ENCODE measurements around the gene ZBTB46. TPM values are rescaled to one million over a fixed set of nuclear protein-coding genes. Genes with fewer than 3 reads are reported as not detected.

ZBTB46 gene
- total RNA-seq, 2 donors from 2014 or later = 7.9 to 12.2 TPM

DNA sequence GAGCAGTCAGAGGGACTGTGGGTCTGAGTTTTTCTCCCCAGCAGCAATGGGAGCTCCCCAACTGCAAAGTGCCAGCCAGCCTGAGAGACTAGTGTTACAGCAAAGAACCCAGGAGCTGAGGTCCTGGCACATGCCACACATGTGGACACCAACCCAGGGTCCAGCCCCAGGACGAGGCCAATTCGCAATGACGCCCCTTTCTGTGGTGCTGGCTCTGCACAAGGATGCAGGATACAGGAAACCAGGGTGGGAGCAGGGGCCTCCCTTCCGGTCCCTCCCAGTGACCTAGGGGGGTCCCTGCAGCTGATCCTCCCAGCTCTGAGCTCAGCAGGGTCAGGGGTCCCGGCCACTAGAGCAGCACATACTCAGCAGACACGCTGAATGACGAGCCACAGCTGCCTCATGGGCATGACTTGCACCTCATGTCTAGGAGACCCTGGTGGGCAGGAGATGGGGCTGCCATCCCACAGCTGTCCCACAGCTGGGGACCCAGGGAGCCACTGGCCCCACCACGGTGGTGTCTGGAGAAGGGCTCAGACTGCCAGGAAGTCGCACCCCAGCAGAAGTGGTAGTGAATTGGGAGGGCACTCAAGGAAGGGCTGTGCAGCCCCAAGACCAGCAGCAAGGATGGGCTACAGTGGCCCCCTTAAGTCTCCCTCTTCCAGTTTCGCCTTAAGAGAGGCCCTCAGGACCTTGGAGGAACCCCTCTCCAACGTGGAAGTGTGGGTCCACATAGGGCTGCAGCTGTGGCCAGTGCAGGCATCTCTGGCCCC, 126.9 kb downstream of the ZBTB46 start:
- H3K4me3 ChIP-seq = no peak overlapping the region
- 87% methylated on average over 11 of the region's 11 CpGs for WGBS
- intact Hi-C loops (cut with DNase I) = no loop called here

DNA sequence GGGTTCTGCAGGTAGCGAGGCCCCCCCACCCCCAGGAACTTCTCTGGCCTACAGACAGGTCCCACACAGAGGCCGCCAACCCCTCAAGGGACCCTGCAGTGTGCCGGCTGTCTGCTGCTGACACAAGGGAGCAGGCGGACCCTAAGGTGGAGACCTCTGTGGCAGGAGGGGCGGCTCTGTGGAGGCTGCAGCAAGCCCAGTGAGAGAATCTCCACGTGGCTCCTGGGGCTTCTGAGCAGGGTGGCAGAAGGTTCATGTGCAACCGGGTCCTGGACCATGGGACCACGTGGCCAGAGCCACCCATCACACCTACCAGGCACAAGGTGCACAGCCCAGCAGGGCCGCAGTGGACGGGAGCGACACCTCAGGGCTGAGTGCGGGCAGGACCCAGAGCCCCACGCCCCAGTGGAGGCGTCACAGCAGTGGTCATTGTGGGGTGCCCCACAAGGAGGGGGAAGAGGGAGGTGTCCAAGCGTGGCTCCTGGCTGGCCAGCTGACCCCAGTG, 127.5 kb downstream of the ZBTB46 start:
- peaks cover 10% of the 10 kb centered on the region for H3K4me1 ChIP-seq (replicated peaks)
- H3K27me3 ChIP-seq (replicated peaks; ENCODE audit: insufficient read depth) = no peaks in the 10 kb centered on the region
- no peak overlapping the region for H3K4me3 ChIP-seq
- no peaks in the 10 kb centered on the region for H3K9me3 ChIP-seq
- no peak for DNase-seq (ENCODE audit: low spot score)
- intact Hi-C loops (cut with DNase I) = no loop called here
- peaks cover 0 to 23% of the 10 kb centered on the region in 2 donors for H3K36me3 ChIP-seq
- no peak overlapping the region for H3K27ac ChIP-seq
- TF ChIP-seq POLR2AphosphoS5 (IDR thresholded peaks at IDR 0.05) (no peak), POLR2A (IDR thresholded peaks at IDR 0.05) (no peak)
- TF ChIP-seq, protein P1, sequence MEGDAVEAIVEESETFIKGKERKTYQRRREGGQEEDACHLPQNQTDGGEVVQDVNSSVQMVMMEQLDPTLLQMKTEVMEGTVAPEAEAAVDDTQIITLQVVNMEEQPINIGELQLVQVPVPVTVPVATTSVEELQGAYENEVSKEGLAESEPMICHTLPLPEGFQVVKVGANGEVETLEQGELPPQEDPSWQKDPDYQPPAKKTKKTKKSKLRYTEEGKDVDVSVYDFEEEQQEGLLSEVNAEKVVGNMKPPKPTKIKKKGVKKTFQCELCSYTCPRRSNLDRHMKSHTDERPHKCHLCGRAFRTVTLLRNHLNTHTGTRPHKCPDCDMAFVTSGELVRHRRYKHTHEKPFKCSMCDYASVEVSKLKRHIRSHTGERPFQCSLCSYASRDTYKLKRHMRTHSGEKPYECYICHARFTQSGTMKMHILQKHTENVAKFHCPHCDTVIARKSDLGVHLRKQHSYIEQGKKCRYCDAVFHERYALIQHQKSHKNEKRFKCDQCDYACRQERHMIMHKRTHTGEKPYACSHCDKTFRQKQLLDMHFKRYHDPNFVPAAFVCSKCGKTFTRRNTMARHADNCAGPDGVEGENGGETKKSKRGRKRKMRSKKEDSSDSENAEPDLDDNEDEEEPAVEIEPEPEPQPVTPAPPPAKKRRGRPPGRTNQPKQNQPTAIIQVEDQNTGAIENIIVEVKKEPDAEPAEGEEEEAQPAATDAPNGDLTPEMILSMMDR (IDR thresholded peaks at IDR 0.05) = no peak
- 89% methylated on average over 14 of the region's 15 CpGs for WGBS

More for the DNA sequence above, 126.9 kb downstream of the ZBTB46 start:
- Histone ChIP-seq H3K4me1 (replicated peaks) (peaks cover 17% of the 10 kb centered on the region), H3K27me3 (replicated peaks; ENCODE audit: insufficient read depth) (no peaks in the 10 kb centered on the region), H3K36me3 (peaks cover 0 to 23% of the 10 kb centered on the region in 2 donors), H3K27ac (no peak overlapping the region), H3K9me3 (no peaks in the 10 kb centered on the region)
- DNase-seq (ENCODE audit: low spot score) = no peak
- TF ChIP-seq, protein P1 (IDR thresholded peaks at IDR 0.05) = no peak
- TF ChIP-seq POLR2A (IDR thresholded peaks at IDR 0.05) (no peak), POLR2AphosphoS5 (IDR thresholded peaks at IDR 0.05) (no peak)

DNA sequence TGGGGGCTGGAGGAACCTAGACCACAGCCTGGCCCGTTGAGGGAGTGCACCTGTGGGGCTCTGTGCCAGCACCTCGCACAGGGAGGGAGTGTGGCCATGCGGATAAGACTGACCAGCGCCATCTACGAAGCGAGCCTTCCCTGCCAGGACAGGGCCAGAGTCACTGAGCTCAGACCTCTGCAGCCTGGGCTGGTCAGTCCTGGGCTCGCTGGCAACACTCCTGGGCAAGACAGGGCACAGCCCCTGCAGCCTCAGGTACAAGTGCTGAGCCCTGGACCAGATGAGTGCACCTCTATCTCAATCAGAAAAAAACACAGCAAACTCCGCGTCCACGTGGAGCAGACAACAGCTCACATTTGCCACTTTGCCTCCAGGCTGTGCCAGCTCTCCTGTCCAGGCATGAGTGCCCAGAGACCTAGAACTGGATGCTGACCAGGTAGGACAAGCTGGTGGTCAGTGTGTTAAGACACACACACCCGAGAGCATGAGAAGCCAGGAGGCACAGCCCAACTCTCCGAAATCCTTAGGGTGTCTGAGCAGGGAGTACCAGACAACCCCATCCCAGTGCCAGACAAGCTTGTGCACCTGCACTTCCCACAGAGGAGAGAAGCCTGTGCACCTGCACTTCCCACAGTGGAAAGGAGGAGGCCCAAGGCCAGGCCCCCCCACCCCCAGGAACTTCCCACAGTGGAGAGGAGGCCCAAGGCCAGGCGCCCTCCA, 128.2 kb downstream of the ZBTB46 start:
- no peaks in the 10 kb centered on the region for H3K9me3 ChIP-seq
- H3K27ac ChIP-seq = no peak overlapping the region
- WGBS = 77% methylated on average over 12 of the region's 13 CpGs
- TF ChIP-seq POLR2A (IDR thresholded peaks at IDR 0.05) = no peak
- TF ChIP-seq, protein P1 (IDR thresholded peaks at IDR 0.05) = no peak
- TF ChIP-seq POLR2AphosphoS5 (IDR thresholded peaks at IDR 0.05) = no peak
- H3K4me3 ChIP-seq = no peak overlapping the region
- no peak for DNase-seq (ENCODE audit: low spot score)
- peaks cover 0 to 23% of the 10 kb centered on the region in 2 donors for H3K36me3 ChIP-seq
- intact Hi-C loops (cut with DNase I) = no loop called here
- peaks cover 8% of the 10 kb centered on the region for H3K4me1 ChIP-seq (replicated peaks)
- no peaks in the 10 kb centered on the region for H3K27me3 ChIP-seq (replicated peaks; ENCODE audit: insufficient read depth)

DNA sequence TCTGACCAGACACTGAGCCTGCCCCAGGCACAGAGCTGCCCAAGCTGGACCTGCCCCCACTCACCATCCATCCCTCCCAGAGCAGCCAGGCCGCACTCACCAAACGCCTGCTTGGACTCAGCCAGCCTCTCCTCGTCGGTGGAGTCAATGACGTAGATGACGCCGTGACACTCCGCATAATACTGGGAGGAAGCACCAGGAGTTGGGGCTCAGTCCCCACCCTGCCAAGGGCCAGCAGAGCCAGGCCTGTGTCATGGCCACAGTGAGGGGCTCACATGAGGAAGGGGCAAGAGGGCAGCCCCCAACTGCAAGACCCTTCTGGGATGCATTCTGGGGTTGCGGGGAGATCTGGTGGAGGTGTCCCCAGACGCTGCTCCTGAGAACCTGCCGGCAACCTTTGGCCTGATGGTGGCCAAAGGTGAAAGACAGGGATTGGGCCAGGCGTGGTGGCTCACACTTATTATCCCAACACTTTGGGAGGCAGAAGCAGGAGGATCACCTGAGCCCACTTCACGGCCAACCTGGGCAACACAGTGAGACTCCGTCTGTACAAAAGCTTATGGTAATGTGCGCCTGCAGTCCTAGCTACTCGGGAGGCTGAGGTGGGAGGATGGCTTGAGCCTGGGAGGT, 128.9 kb downstream of the ZBTB46 start:
- H3K36me3 ChIP-seq = peaks cover 0 to 23% of the 10 kb centered on the region in 2 donors
- H3K9me3 ChIP-seq = no peaks in the 10 kb centered on the region
- TF ChIP-seq POLR2A (IDR thresholded peaks at IDR 0.05) (no peak), POLR2AphosphoS5 (IDR thresholded peaks at IDR 0.05) (no peak)
- TF ChIP-seq, protein P1 (IDR thresholded peaks at IDR 0.05) = no peak
- peaks cover 10% of the 10 kb centered on the region for H3K4me1 ChIP-seq (replicated peaks)
- H3K27ac ChIP-seq = no peak overlapping the region
- intact Hi-C loops (cut with DNase I) = no loop called here
- no peak for DNase-seq (ENCODE audit: low spot score)
- H3K27me3 ChIP-seq (replicated peaks; ENCODE audit: insufficient read depth) = no peaks in the 10 kb centered on the region
- 88% methylated on average over 16 of the region's 16 CpGs for WGBS
- H3K4me3 ChIP-seq = no peak overlapping the region

All from prostate gland (tissue), 2 donors.